ENCODE results near the gene CFAP157.

The CFAP157 gene

GRCh38 chr9:127706836-127707241, at the start of gene CFAP157:
Gene CFAP157, plus strand, starts transcription at chr9:127706988. Its CDS starts 44 bp downstream, at chr9:127707032.
- peak in 1 of 2 experiments; percentile 4 for DNase-seq

- no peak for DNase-seq
These were observed 48.4 kb upstream of the CFAP157 start for GRCh38 chr9:127658428-127658827.

- DNase-seq = no peak
These were observed 45.7 kb upstream of the CFAP157 start for GRCh38 chr9:127660886-127661741.

GRCh38 chr9:127662617-127663016, 44.2 kb upstream of the CFAP157 start:
- no peak for DNase-seq

- DNase-seq = no peak
These were observed 42.5 kb upstream of the CFAP157 start for GRCh38 chr9:127664324-127664677.

- no peak for DNase-seq
These were observed 41.9 kb upstream of the CFAP157 start for GRCh38 chr9:127664678-127665507.

- DNase-seq = no peak
These were observed 39.5 kb upstream of the CFAP157 start for GRCh38 chr9:127667127-127667844.

- no peak for DNase-seq
These were observed 38.9 kb upstream of the CFAP157 start for GRCh38 chr9:127667906-127668305.

- no peak for DNase-seq
These were observed 33.6 kb upstream of the CFAP157 start for GRCh38 chr9:127673234-127673633.

GRCh38 chr9:127676638-127677037, 30.1 kb upstream of the CFAP157 start:
- DNase-seq = no peak

GRCh38 chr9:127679506-127679905, 27.3 kb upstream of the CFAP157 start:
- no peak for DNase-seq

GRCh38 chr9:127680226-127680625, 26.6 kb upstream of the CFAP157 start:
- no peak for DNase-seq

- DNase-seq = no peak
These were observed 25.9 kb upstream of the CFAP157 start for GRCh38 chr9:127680846-127681245.

GRCh38 chr9:127682351-127683136, 24.2 kb upstream of the CFAP157 start:
- no peak for DNase-seq

GRCh38 chr9:127683723-127684122, 23.1 kb upstream of the CFAP157 start:
- no peak for DNase-seq

GRCh38 chr9:127684576-127684975, 22.2 kb upstream of the CFAP157 start:
- DNase-seq = no peak

GRCh38 chr9:127686461-127687393, 20.1 kb upstream of the CFAP157 start:
- DNase-seq = no peak

GRCh38 chr9:127689329-127690000, 17.3 kb upstream of the CFAP157 start:
- DNase-seq = no peak

GRCh38 chr9:127690735-127691134, 16.1 kb upstream of the CFAP157 start:
- DNase-seq = no peak

GRCh38 chr9:127692071-127692470, 14.7 kb upstream of the CFAP157 start:
- no peak for DNase-seq

- DNase-seq = no peak
These were observed 13.6 kb upstream of the CFAP157 start for GRCh38 chr9:127693143-127693542.

Measured in Kasumi-1 (cell line).